IPS DF 19.7 (cell line): Measurements from ENCODE around the gene SSTR3.
"Not testable (repeated sequence)": the region's sequence is repeated elsewhere in the genome, so short reads cannot be mapped to it uniquely, and the experiment has no call there.

Experiments
- DNase-seq: peaks from one replicate; pipeline ENCODE4 v3.0.0-alpha.2; 2013; ENCODE audit warnings: low read depth, low spot score

Gene SSTR3

GRCh38 chr22:37212174-37212906 lies at the start of gene SSTR3:
Gene SSTR3, minus strand, starts transcription at chr22:37212477. Its CDS starts 4,674 bp downstream, at chr22:37207803.
- no peak for DNase-seq

DNA sequence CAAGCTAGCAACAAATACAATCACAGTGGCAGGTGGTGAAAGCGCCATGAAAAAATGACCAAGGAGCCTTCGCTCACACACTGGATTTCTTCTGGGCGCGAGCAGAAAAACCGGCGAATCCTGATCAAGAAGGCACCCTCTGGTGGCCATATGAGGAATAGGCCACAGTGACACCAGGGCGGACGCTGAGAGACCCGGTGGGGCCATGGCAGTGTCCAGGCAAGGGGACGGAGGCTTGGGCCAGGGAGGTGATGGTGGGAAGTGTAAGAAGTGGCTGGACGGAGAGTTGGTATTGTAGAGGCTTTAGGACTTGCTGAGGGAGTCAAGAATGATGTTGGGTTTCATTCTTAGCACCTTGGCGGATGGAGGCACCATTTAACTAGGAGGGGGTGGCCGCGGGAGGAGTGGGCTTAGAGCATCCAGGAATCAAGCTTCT lies 48.6 kb upstream of the SSTR3 start:
- DNase-seq, result no peak

GRCh38 chr22:37260155-37260795 lies 48.0 kb upstream of the SSTR3 start:
- DNase-seq, result no peak

- no peak for DNase-seq
These were observed 47.3 kb upstream of the SSTR3 start for GRCh38 chr22:37259540-37260029.

DNA sequence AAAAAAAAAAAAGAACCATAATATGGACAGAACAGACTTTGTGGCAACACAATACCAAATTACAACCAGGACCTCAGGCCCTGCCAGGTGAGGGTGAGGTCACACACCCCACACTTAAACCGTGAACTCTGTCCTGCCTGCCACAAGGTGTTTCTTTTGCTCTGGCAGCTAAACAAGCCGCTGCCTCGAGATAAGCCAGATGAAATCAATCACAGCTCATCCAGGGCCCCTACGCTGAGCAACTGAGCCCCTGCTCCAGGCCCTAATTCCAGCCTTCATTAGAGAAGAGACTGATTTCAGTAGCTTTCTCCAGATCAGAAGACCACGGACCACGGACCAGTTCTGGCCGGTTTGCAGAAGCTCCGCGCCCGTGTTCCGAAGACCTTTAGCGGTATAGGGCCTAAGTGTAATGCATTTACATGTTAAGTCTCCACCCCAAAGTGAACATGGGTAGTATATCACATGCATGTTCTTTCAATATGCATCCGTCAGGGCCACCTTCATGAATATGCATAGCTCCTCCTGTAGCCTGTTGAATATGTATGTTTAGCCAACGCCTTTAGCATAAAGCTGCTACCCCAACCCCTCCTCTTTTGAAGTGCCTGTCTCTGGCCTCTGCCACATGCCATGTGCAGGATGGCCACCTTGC lies 46.6 kb upstream of the SSTR3 start:
- DNase-seq, result no peak

DNA sequence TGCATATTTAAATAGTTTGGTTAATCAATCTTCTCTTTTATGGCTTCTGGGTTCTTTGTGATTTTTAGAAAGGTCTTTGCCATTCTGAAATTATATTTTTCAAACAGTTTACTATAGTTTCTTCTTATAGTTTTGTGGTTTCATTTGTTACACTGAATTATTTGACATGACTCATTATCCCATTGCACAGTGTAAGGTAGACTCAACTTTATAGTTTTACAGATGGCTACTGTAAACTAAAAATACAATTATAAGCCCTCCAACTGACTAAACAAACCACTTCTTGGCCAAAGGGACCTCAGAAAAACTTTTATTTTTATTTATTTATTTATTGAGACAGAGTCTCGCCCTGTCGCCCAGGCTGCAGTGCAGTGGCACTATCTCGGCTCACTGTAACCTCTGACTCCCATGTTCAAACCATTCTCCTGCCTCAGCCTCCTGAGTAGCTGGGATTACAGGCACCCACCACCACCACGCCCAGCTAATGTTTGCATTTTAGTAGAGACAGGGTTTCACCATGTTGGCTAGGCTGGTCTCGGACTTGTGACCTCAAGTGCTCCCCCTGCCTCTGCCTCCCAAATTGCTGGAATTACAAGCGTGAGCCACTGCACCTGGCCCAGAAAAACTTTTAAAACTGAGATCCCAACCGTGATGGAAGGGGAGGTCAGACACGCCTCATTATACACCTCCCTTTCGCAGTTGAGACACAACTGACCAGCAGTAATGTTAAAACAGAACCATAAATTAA lies 45.9 kb upstream of the SSTR3 start:
- no peak for DNase-seq

DNA sequence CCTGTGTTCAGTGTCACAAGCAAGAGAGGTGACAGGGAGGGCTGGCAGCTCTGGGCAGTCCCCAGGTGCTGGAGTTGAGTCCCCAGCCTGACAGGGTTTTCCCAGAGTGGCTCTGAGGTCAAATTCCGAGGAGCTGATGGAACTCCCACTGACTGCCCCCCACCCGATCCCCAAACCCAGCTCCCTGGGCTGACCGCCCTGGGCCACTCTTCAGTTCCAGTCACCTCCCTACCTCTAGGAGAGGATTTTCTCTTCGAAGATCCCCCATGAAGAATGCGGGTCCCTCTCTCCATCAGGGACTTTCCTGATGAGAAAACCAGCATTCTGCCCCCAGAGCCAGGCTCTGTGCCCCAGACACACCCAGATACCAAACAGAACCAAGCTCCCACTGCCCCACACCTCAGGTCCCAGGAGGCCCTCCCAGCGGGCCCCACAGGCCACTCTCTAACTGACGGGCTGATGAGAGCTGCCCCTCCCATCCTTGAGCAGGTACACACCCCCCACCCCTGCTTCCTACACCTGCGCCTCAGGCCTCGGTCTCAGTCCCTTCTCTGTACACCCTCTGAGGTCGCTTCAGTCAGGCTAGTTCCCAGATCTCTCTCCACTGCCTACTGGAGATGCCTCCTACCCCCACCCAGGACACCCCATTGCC lies 43.9 kb upstream of the SSTR3 start:
- no peak for DNase-seq

DNA sequence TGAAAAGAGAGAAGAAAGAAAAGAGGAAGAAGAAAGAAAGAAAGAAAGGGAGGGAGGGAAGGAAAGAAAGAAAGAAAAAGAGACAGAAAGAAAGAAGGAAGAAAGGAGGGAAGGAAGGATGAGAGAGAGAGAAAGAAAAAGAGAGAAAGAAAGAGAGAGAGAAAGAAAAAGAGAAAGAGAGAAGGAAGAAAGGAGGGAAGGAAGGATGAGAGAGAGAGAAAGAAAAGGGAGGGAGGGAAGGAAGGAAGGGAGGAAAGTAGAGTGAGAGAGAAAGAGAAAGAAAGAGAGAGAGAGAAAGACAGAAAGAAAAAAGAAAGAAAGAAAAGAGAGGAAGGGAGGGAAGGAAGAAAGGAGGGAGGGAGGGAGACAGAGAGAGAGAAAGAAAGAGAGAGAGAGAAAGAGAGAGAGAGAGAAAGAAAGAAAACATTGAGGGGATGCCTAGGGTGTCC lies 43.3 kb upstream of the SSTR3 start:
- no peak for DNase-seq

DNA sequence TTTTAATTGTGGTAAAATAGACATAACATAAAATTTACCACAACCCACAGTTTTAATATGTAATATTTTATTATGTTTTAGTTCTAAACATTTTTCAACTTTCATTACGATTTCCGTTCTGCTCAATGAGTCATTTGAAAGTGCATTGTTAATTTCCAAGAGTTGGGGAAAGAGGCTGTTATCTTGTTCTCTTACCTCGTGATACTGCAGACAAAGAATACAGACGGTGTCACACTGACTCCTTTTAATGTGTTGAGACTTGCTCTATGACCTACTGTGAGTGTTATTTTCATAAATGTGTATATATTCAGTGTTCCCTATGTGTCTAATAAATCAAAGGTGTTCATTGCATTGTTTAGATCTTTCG lies 42.6 kb upstream of the SSTR3 start:
- no peak for DNase-seq

DNA sequence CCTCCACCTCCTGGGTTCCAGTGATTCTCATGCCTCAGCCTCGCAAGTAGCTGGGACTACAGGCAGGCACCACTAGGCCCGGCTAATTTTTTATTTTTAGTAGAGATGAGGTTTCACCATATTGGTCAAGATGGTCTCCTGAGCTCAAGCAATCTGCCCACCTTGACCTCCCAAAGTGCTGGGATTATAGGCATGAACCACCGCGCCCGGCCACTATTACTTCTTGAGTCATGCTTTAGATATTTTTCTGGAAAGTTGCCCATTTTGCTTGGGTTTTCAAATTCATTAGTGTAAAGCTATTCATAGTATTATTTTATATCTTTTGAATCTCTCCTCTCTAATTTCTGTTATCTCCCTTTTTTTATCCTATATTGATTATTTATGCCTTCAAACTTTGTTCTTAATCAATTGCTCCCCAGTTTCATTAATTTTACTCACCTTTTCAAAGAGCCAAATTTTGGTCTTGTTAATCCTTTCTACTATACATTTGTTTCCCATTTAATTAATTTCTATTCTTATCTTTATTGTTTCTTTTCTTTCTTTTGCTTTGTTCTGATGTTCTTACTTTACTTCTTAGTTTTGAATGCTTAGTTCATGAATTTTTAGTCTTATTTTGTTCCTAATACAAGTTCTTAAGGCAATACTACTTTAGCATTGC lies 42.1 kb upstream of the SSTR3 start:
- DNase-seq, result no peak

- DNase-seq, result no peak
These were observed 40.9 kb upstream of the SSTR3 start for GRCh38 chr22:37253126-37253660.

GRCh38 chr22:37251836-37252235 lies 39.6 kb upstream of the SSTR3 start:
- DNase-seq, result not testable (repeated sequence)

DNA sequence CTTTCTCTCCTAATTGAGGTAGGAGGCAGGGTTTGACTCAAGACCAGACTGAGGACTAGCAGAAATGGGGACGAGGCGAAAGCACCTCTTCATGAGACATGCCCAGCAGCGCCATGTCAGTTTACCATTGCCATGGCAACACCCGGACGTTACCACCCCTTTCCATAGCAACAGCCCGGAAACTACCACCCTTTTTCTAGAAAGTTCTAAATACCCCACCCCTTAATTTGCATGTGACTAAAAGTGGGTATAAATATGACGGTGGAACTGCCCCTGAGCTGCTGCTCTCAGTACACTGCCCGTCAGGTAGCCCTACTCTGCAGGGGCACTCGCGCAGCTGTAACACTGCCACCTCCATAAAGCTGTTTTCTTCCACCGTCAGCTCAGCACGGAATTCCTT lies 37.7 kb upstream of the SSTR3 start:
- no peak for DNase-seq

GRCh38 chr22:37248251-37248650 lies 36.0 kb upstream of the SSTR3 start:
- DNase-seq, result no peak

DNA sequence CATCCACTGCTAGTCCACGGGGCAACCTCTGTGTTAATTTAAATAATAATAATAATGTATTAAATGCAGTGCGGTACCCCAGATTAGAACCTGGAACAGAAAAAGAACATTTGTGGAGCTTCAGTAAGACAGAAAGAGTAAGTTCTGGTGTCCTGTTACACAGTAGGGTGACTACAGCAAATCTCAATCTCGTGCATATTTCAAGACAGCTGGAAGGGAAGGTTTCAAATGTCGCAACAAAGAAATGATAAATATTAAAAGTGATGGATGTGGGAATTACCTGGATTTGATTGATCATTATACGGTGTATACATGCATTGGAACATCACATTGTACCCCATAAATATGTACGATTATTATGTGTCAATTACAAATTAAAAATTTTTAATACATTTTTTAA lies 33.5 kb upstream of the SSTR3 start:
- DNase-seq, result no peak

- DNase-seq, result no peak
These were observed 32.8 kb upstream of the SSTR3 start for GRCh38 chr22:37244922-37245722.

- no peak for DNase-seq
These were observed 32.0 kb upstream of the SSTR3 start, which contains the start of gene RAC2 for GRCh38 chr22:37244114-37244921. Gene RAC2, minus strand, starts transcription at chr22:37244269. Its CDS starts 121 bp downstream, at chr22:37244148.

DNA sequence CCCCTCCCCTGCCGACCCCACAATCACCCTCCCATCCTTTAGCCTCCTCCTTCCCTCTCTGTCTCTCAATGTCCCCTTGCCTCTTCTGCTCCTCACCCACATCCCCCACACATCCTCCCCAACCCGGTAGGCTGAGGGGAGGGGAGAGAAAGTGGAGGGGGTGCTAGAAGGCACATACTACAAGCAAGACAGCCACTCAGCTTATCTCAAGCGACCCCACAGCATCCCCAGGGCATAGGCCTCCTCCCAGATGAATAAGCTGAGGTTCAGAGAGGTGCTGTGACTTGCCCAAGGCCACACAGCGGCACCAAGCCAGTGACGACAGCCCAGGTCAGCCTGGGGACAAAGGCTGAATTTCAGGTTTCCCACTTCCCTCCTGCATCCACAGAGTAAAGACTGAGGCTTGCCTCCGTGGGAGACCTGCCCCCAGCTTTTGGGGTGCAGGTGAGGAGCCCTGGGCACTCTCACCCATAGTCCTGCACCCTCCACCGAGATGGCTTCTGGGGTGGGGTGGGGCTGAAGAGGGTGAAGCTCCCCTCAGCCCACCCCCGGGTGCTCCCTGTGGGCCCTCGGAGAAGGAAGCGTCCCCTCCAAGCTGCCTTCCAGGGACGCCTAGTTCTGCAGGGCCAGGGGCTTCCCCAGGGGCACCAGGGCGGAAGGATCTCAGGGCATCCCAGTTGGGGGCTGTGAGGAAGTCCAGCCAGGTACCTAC lies 31.3 kb upstream of the SSTR3 start:
- DNase-seq, result no peak
